ENCODE measurements around the gene BOD1.

DNA sequence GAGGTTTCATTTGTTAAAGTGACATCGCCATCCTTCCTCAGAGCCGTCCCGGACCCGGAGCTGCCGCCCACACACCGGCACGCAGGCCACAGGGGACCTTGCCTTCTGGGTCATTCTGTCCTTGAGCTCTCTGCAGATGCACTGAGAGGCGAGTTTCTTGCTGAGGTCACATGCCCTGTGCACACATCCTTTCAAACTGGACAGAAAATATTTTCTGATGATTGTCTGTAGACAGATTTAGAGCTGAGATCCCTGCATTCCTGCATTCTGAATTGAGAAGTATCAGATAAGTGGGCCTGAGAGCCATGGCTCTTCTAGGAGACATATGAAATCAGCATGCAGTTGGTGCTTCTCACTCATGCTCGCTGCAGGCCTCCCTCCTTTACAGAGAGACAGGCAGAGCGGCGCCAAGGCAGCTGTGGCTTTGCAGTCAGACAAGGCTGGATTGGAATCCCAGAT lies 25.4 kb downstream of the BOD1 start:
- TF ChIP-seq, protein P1, sequence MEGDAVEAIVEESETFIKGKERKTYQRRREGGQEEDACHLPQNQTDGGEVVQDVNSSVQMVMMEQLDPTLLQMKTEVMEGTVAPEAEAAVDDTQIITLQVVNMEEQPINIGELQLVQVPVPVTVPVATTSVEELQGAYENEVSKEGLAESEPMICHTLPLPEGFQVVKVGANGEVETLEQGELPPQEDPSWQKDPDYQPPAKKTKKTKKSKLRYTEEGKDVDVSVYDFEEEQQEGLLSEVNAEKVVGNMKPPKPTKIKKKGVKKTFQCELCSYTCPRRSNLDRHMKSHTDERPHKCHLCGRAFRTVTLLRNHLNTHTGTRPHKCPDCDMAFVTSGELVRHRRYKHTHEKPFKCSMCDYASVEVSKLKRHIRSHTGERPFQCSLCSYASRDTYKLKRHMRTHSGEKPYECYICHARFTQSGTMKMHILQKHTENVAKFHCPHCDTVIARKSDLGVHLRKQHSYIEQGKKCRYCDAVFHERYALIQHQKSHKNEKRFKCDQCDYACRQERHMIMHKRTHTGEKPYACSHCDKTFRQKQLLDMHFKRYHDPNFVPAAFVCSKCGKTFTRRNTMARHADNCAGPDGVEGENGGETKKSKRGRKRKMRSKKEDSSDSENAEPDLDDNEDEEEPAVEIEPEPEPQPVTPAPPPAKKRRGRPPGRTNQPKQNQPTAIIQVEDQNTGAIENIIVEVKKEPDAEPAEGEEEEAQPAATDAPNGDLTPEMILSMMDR (IDR thresholded peaks at IDR 0.05) = no peak
- TF ChIP-seq POLR2AphosphoS5 (IDR thresholded peaks at IDR 0.05) = no peak
